ENCODE measurements around the gene SMURF2. TPM values are rescaled to one million over a fixed set of nuclear protein-coding genes. Genes with fewer than 3 reads are reported as not detected.

The SMURF2 gene
- total RNA-seq, 1 donor = 90.5 TPM

- Histone ChIP-seq H2AFZ (ENCODE audit: low read length) (no peak overlapping the region), H3K4me1 (ENCODE audit: insufficient read depth, low read length) (peaks cover 50% of the 10 kb centered on the region), H3K4me3 (ENCODE audit: insufficient read depth, low read length) (peak overlapping the region; percentile 98), H3K79me2 (ENCODE audit: insufficient read depth, low read length) (peaks cover 91% of the 10 kb centered on the region), H3K9me3 (ENCODE audit: low read depth, low read length) (no peaks in the 10 kb centered on the region), H3K36me3 (ENCODE audit: insufficient read depth, low read length) (peaks cover 63% of the 10 kb centered on the region), H4K20me1 (ENCODE audit: insufficient read depth, low read length) (peaks cover 71% of the 10 kb centered on the region), H3K27ac (ENCODE audit: low read depth, low read length) (peak overlapping the region; percentile 99), H3K27me3 (ENCODE audit: insufficient read depth, low read length) (no peaks in the 10 kb centered on the region), H3K4me2 (ENCODE audit: insufficient read depth, low read length) (peak overlapping the region; percentile 92)
- peak; percentile 89 for DNase-seq (ENCODE audit: insufficient read length, low spot score, missing footprints)
- TF ChIP-seq CTCF (IDR thresholded peaks at IDR 0.05; ENCODE audit: extremely low read depth, low read depth, low read length) = no peak
These were observed 156.5 kb downstream of the SMURF2 start for GRCh38 chr17:64505340-64506200.

DNA sequence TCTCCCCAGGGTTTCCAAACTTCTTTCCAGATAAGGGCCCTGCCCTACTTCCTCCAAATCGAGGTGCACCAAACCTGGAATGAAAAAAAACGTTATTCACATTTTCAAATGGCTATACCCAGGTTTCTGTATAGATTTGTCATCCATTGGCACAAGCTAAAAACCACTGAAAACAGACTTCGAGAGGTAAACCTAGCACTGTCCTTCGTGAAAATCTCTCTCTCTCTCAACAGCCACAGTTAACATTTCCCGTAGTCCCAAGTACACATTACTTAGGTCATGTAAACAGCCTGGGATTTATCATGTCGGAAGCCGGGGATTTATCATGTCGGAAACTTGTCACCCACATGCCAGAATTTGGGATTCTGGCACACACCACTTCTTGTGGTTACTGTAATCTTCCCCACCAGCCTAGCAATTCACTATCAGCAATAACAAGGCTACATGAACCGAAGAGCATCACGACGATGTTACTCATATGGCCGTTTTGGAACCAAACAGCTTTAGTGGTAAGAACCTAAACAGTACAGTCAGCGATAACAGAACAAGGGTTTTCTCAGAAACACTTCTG lies 157.3 kb downstream of the SMURF2 start:
- Histone ChIP-seq H3K4me1 (ENCODE audit: insufficient read depth, low read length) (peaks cover 57% of the 10 kb centered on the region), H3K27me3 (ENCODE audit: insufficient read depth, low read length) (no peaks in the 10 kb centered on the region), H2AFZ (ENCODE audit: low read length) (no peak overlapping the region), H3K4me2 (ENCODE audit: insufficient read depth, low read length) (peak overlapping the region; percentile 83), H3K9me3 (ENCODE audit: low read depth, low read length) (no peaks in the 10 kb centered on the region), H3K4me3 (ENCODE audit: insufficient read depth, low read length) (peak overlapping the region; percentile 98), H4K20me1 (ENCODE audit: insufficient read depth, low read length) (peaks cover 78% of the 10 kb centered on the region), H3K79me2 (ENCODE audit: insufficient read depth, low read length) (peaks cover 91% of the 10 kb centered on the region), H3K27ac (ENCODE audit: low read depth, low read length) (peak overlapping the region; percentile 99), H3K36me3 (ENCODE audit: insufficient read depth, low read length) (peaks cover 64% of the 10 kb centered on the region)
- DNase-seq (ENCODE audit: insufficient read length, low spot score, missing footprints) = no peak
- TF ChIP-seq CTCF (IDR thresholded peaks at IDR 0.05; ENCODE audit: extremely low read depth, low read depth, low read length) = no peak

GRCh38 chr17:64503821-64504768 lies 158.0 kb downstream of the SMURF2 start:
- peak overlapping the region; percentile 98 for H3K4me3 ChIP-seq (ENCODE audit: insufficient read depth, low read length)
- H3K27me3 ChIP-seq (ENCODE audit: insufficient read depth, low read length) = no peaks in the 10 kb centered on the region
- H3K9me3 ChIP-seq (ENCODE audit: low read depth, low read length) = no peaks in the 10 kb centered on the region
- H3K36me3 ChIP-seq (ENCODE audit: insufficient read depth, low read length) = peaks cover 64% of the 10 kb centered on the region
- H3K4me1 ChIP-seq (ENCODE audit: insufficient read depth, low read length) = peaks cover 59% of the 10 kb centered on the region
- H4K20me1 ChIP-seq (ENCODE audit: insufficient read depth, low read length) = peaks cover 76% of the 10 kb centered on the region
- peaks cover 86% of the 10 kb centered on the region for H3K79me2 ChIP-seq (ENCODE audit: insufficient read depth, low read length)
- no peak for DNase-seq (ENCODE audit: insufficient read length, low spot score, missing footprints)
- no peak overlapping the region for H2AFZ ChIP-seq (ENCODE audit: low read length)
- H3K4me2 ChIP-seq (ENCODE audit: insufficient read depth, low read length) = peak overlapping the region; percentile 83
- TF ChIP-seq CTCF (IDR thresholded peaks at IDR 0.05; ENCODE audit: extremely low read depth, low read depth, low read length) = no peak
- peak overlapping the region; percentile 99 for H3K27ac ChIP-seq (ENCODE audit: low read depth, low read length)
